Mesenchymal stem cell (in vitro differentiated cells and primary cell): ENCODE data around the gene KCTD10.

ENCODE experiments used
- DNase-seq: peaks from one replicate; pipeline ENCODE4 v3.0.0-alpha.2; 2013
- H2AFZ ChIP-seq: one replicate; pipeline ENCODE4 v1.6.1; 2013; ENCODE audit warnings: low read depth, mild to moderate bottlenecking, control low read depth, inconsistent platforms, low read length, moderate library complexity
- H2AK5ac ChIP-seq: 2 replicates; pipeline ENCODE4 v1.6.1; 2013; ENCODE audit warnings: low read length, moderate library complexity, mild to moderate bottlenecking, inconsistent platforms; ENCODE audit not compliant: severe bottlenecking
- H2BK120ac ChIP-seq: one replicate; pipeline ENCODE4 v1.6.1; 2013; ENCODE audit warnings: low read depth, mild to moderate bottlenecking, inconsistent platforms, low read length, moderate library complexity
- H2BK12ac ChIP-seq, 2 experiments: one replicate each; pipeline ENCODE4 v1.6.1; 2013; ENCODE audit warnings: inconsistent platforms in 2 of 2, low read length in 2 of 2, mild to moderate bottlenecking in 2 of 2, moderate library complexity in 2 of 2, control low read depth in 1 of 2
- H2BK15ac ChIP-seq: one replicate; pipeline ENCODE4 v1.6.1; 2013; ENCODE audit warnings: mild to moderate bottlenecking, low read depth, inconsistent platforms; ENCODE audit not compliant: poor library complexity, severe bottlenecking
- H2BK5ac ChIP-seq: 2 replicates; pipeline ENCODE4 v1.6.1; 2013; ENCODE audit warnings: low read depth, mild to moderate bottlenecking, low read length, control low read depth, inconsistent platforms; ENCODE audit not compliant: poor library complexity, severe bottlenecking
- H3K14ac ChIP-seq, 2 experiments: one replicate each; pipeline ENCODE4 v1.6.1; 2013; ENCODE audit warnings: inconsistent platforms in 2 of 2, low read length in 2 of 2, control low read depth in 1 of 2, mild to moderate bottlenecking in 1 of 2, moderate library complexity in 1 of 2
- H3K18ac ChIP-seq, 2 experiments: one replicate each; pipeline ENCODE4 v1.6.1; 2013; ENCODE audit warnings: inconsistent platforms in 2 of 2, low read length in 2 of 2, control low read depth in 1 of 2, low read depth in 1 of 2, mild to moderate bottlenecking in 1 of 2
- H3K23ac ChIP-seq, 2 experiments: one replicate each; pipeline ENCODE4 v1.6.1; 2013; ENCODE audit warnings: inconsistent platforms in 2 of 2, low read length in 2 of 2, mild to moderate bottlenecking in 2 of 2, moderate library complexity in 2 of 2, control low read depth in 1 of 2
- H3K27ac ChIP-seq: 2 replicates; pipeline ENCODE4 v1.5.1; 2013; ENCODE audit warnings: mild to moderate bottlenecking, moderate library complexity, low read length, control low read depth, inconsistent platforms; ENCODE audit not compliant: poor library complexity, severe bottlenecking
- H3K27me3 ChIP-seq, 2 experiments: 2 replicates each; pipeline versions ENCODE4 v1.6.1 to v1.7.0; 2013; ENCODE audit warnings: low read length in 2 of 2, mild to moderate bottlenecking in 2 of 2, moderate library complexity in 2 of 2, control low read depth in 1 of 2, inconsistent platforms in 1 of 2; ENCODE audit not compliant: control insufficient read depth in 1 of 2, insufficient read depth in 1 of 2
- H3K36me3 ChIP-seq, 2 experiments: 2 replicates each; pipeline versions ENCODE4 v1.6.1 to v1.7.0; 2013; ENCODE audit warnings: low read length in 2 of 2, control low read depth in 1 of 2, inconsistent platforms in 1 of 2, low read depth in 1 of 2, mild to moderate bottlenecking in 1 of 2; ENCODE audit not compliant: insufficient read depth in 2 of 2, control insufficient read depth in 1 of 2
- H3K4ac ChIP-seq, 2 experiments: one replicate each; pipeline ENCODE4 v1.6.1; 2013; ENCODE audit warnings: inconsistent platforms in 2 of 2, low read length in 2 of 2, mild to moderate bottlenecking in 2 of 2, moderate library complexity in 2 of 2, control low read depth in 1 of 2, low read depth in 1 of 2
- H3K4me1 ChIP-seq: 2 replicates; pipeline ENCODE4 v1.6.1; 2013; ENCODE audit warnings: low read depth, low read length, control low read depth; ENCODE audit not compliant: control insufficient read depth, insufficient read depth
- H3K4me2 ChIP-seq: 2 replicates; pipeline ENCODE4 v1.6.1; 2013; ENCODE audit warnings: low read length, mild to moderate bottlenecking, inconsistent platforms; ENCODE audit not compliant: poor library complexity, severe bottlenecking
- H3K4me3 ChIP-seq, 2 experiments: 2 replicates each; pipeline versions ENCODE4 v1.5.1 to v1.7.0; 2013; ENCODE audit warnings: low read length in 2 of 2, mild to moderate bottlenecking in 2 of 2, control low read depth in 1 of 2, low read depth in 1 of 2; ENCODE audit not compliant: insufficient read depth in 1 of 2
- H3K79me1 ChIP-seq: replicated peaks from 2 replicates; pipeline ENCODE4 v1.6.1; 2013; ENCODE audit warnings: mild to moderate bottlenecking, control low read depth, low read length, inconsistent platforms; ENCODE audit not compliant: poor library complexity, severe bottlenecking
- H3K9ac ChIP-seq: 2 replicates; pipeline ENCODE4 v1.7.0; 2013; ENCODE audit warnings: mild to moderate bottlenecking, low read length, moderate library complexity
- H3K9me3 ChIP-seq: 2 replicates; pipeline ENCODE4 v1.7.0; 2013; ENCODE audit warnings: mild to moderate bottlenecking, low read length; ENCODE audit not compliant: control insufficient read depth
- H4K8ac ChIP-seq: one replicate; pipeline ENCODE4 v1.6.1; 2013; ENCODE audit warnings: inconsistent platforms, mild to moderate bottlenecking, low read length, moderate library complexity
- H4K91ac ChIP-seq: one replicate; pipeline ENCODE4 v1.6.1; 2013; ENCODE audit warnings: mild to moderate bottlenecking, low read length, inconsistent platforms
- WGBS: methylation state at CpG from one replicate; pipeline ENCODE4 v1.1.7; 2013; ENCODE audit warnings: mixed read lengths; 5-methylcytosine and 5-hydroxymethylcytosine counted together

KCTD10 gene

DNA sequence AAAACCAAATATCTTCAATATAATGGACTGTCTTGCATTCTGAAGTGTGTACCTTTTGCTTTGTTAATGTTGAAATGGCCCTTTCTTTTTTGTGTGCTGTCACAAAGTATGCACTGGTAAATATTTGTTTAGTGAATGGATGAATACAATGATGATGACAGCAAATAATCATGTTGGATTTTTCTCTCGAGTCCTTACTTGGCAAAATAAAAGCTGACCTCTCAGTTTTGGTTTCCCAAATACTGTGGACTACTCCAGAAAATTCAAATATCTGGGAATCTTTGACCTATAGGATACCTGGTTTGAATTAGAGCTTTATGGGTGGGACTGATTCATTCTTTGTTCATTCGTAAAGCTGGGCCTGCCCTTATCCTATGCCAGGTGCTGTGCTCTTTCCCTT lies 5.8 kb upstream of the KCTD10 start:
- Histone ChIP-seq H3K4ac (no peak overlapping the region), H2BK5ac (no peak overlapping the region), H2BK15ac (no peak overlapping the region), H3K36me3 (peaks cover 38 to 57% of the 10 kb centered on the region in 2 experiments), H3K79me1 (peaks cover 32% of the 10 kb centered on the region), H4K8ac (no peak overlapping the region), H3K27me3 (no peaks in the 10 kb centered on the region), H2BK12ac (no peak overlapping the region), H3K4me1 (peaks cover 4% of the 10 kb centered on the region), H2AFZ (no peak overlapping the region), H3K14ac (no peak overlapping the region), H2BK120ac (no peak overlapping the region), H4K91ac (no peak overlapping the region), H3K9me3 (no peaks in the 10 kb centered on the region), H3K4me3 (no peak overlapping the region), H3K23ac (no peak overlapping the region), H3K18ac (no peak overlapping the region), H3K4me2 (no peak overlapping the region), H3K9ac (no peak overlapping the region), H3K27ac (no peak overlapping the region), H2AK5ac (no peak overlapping the region)
- no peak for DNase-seq
- 88% methylated on average over 1 of the region's 2 CpGs for WGBS

DNA sequence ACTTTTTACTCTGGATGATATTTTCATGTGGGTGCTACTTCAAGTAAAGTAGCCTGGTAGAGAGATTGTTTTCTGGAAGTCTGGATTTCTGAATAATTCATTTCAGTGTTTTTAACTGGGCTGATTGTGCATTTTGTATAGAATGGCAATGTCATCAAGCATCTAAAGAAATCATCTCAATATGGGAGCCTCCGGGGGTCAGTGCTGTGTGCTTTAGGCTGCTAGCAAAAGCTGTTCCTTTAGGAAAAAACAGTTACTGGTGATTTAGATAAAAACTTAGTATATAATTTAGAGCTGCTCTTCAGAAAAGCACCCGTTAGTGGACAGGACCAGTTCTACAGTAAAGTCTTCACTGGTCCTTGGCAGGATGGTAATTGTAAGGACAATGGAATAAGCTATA lies 5.4 kb upstream of the KCTD10 start:
- H3K79me1 ChIP-seq = peaks cover 32% of the 10 kb centered on the region
- peaks cover 34 to 53% of the 10 kb centered on the region in 2 experiments for H3K36me3 ChIP-seq
- no peak overlapping the region for H2AK5ac ChIP-seq
- H2BK15ac ChIP-seq = no peak overlapping the region
- no peak overlapping the region for H2BK120ac ChIP-seq
- no peak overlapping the region for H2BK5ac ChIP-seq
- no peaks in the 10 kb centered on the region for H3K27me3 ChIP-seq
- no peak overlapping the region for H3K23ac ChIP-seq
- peaks cover 4% of the 10 kb centered on the region for H3K4me1 ChIP-seq
- no peak overlapping the region for H3K9ac ChIP-seq
- H3K18ac ChIP-seq = no peak overlapping the region
- no peak overlapping the region for H2BK12ac ChIP-seq
- H4K91ac ChIP-seq = no peak overlapping the region
- H3K14ac ChIP-seq = no peak overlapping the region
- DNase-seq = no peak
- no peak overlapping the region for H4K8ac ChIP-seq
- H3K4me2 ChIP-seq = no peak overlapping the region
- no peak overlapping the region for H2AFZ ChIP-seq
- WGBS = 88% methylated on average over 1 of the region's 2 CpGs
- no peak overlapping the region for H3K4me3 ChIP-seq
- no peak overlapping the region for H3K27ac ChIP-seq
- no peak overlapping the region for H3K4ac ChIP-seq
- no peaks in the 10 kb centered on the region for H3K9me3 ChIP-seq

DNA sequence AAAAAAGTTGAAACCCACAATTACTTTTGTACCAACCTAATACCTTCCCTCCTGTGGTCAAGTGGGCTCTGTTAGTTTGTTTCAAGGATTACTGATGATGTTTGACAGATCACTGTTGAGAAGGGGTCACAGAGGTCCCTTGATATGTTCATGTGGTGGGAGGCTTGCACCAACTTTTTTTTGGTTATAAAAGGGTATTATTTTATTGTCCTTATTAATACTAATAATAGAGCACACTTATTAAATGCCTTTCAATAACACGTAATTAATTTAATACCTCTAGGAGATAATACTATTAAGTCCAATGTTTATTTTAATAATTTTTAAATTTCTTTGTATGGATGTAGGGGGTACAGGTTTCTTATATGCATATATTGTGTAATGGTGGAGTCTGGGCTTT lies 4.8 kb upstream of the KCTD10 start:
- Histone ChIP-seq H3K79me1 (peaks cover 29% of the 10 kb centered on the region), H3K27ac (no peak overlapping the region), H4K91ac (no peak overlapping the region), H2BK5ac (no peak overlapping the region), H3K4me1 (peaks cover 4% of the 10 kb centered on the region), H3K4me2 (no peak overlapping the region), H3K9ac (no peak overlapping the region), H2AK5ac (no peak overlapping the region), H3K4me3 (no peak overlapping the region), H3K4ac (no peak overlapping the region), H3K36me3 (peaks cover 28 to 47% of the 10 kb centered on the region in 2 experiments), H3K14ac (no peak overlapping the region), H2BK12ac (no peak overlapping the region), H4K8ac (no peak overlapping the region), H2BK120ac (no peak overlapping the region), H3K27me3 (no peaks in the 10 kb centered on the region), H2BK15ac (no peak overlapping the region), H3K23ac (no peak overlapping the region), H3K9me3 (no peaks in the 10 kb centered on the region), H3K18ac (no peak overlapping the region), H2AFZ (no peak overlapping the region)
- no peak for DNase-seq
- WGBS = no CpG with 5 or more reads among the region's 1 CpG

DNA sequence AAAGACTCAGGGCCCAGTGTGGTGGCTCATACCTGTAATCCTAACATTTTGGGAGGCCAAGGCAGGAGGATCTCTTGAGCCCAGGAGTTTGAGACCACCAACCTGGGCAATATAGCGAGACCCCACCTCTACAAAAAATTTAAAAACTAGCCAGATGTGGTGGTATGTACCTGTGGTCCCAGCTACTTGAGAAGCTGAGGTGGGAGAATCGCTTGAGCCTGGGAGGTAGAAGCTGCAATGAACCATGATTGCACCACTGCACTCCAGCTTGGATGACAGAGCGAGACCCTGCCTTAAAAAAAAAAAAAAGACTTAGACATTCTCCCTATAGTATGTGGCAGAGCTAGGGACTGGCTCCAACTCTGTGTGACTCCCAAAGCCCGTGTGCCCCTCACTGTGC lies 3.3 kb upstream of the KCTD10 start:
- 93% methylated on average over 3 of the region's 4 CpGs for WGBS
- H4K91ac ChIP-seq = no peak overlapping the region

More for the DNA sequence above, 3.3 kb upstream of the KCTD10 start:
- H2BK5ac ChIP-seq = no peak overlapping the region
- no peak overlapping the region for H3K4ac ChIP-seq
- no peak overlapping the region for H3K23ac ChIP-seq
- peaks cover 29% of the 10 kb centered on the region for H3K79me1 ChIP-seq
- no peak overlapping the region for H2BK12ac ChIP-seq
- no peak overlapping the region for H3K4me2 ChIP-seq
- H3K4me3 ChIP-seq = no peak overlapping the region
- no peaks in the 10 kb centered on the region for H3K9me3 ChIP-seq
- H3K4me1 ChIP-seq = peaks cover 5% of the 10 kb centered on the region
- no peak overlapping the region for H4K8ac ChIP-seq
- H2AFZ ChIP-seq = no peak overlapping the region
- H3K27me3 ChIP-seq = no peaks in the 10 kb centered on the region
- H3K14ac ChIP-seq = no peak overlapping the region
- H2BK15ac ChIP-seq = no peak overlapping the region
- no peak overlapping the region for H3K9ac ChIP-seq
- no peak overlapping the region for H2BK120ac ChIP-seq
- peaks cover 18 to 32% of the 10 kb centered on the region in 2 experiments for H3K36me3 ChIP-seq
- no peak for DNase-seq
- H3K18ac ChIP-seq = no peak overlapping the region
- H2AK5ac ChIP-seq = no peak overlapping the region
- H3K27ac ChIP-seq = no peak overlapping the region
